Activated CD4-positive, CD25-positive, alpha-beta regulatory T cell treated with anti-CD3 and anti-CD28 coated beads, Interleukin-2, amount 50 U/mL, for 16 hours (primary cell): ENCODE data around the gene CDC42BPG.
"Not testable (repeated sequence)": the region's sequence is repeated elsewhere in the genome, so short reads cannot be mapped to it uniquely, and the experiment has no call there.

ENCODE experiments used
- DNase-seq: peaks from one replicate; pipeline ENCODE4 v3.0.0-alpha.2; 2020; ENCODE audit warnings: low read depth, low spot score

Gene CDC42BPG

DNA sequence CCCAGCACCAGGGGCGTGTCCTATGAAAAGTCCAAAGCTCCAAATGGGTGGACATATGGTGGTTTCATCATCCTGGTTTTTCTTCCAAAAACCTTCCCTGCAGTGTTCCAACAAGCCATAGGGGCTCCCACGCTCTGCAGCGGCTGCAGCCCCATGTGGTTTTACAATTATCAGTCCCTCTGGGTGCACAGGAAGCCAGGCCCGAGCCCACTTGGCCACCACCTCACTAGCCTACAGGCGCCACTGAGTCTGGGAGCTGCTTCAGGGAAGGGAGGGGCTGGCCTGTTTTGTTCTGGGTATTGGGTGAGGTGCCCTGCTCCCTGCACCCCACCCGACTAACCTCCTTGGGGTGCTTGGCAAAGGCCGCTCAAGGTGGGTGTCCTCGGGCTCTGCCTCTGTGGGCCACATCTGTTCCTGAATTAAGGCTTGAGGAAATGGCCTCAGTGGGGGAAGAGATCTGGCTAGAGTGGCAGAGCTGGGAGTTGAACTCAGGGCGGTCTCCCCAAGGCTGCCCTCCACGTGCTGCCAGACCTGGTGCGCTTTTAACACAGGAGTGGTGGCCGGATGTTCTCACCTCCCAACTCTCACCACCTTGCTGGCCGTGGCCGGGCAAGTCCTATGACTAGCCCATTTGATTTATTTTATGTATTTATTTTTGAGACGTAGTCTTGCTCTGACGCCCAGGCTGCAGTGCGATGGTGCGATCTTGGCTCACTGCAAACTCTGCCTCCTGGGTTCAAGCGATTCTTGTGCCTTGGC lies 5.3 kb upstream of the CDC42BPG start:
- DNase-seq = no peak

DNA sequence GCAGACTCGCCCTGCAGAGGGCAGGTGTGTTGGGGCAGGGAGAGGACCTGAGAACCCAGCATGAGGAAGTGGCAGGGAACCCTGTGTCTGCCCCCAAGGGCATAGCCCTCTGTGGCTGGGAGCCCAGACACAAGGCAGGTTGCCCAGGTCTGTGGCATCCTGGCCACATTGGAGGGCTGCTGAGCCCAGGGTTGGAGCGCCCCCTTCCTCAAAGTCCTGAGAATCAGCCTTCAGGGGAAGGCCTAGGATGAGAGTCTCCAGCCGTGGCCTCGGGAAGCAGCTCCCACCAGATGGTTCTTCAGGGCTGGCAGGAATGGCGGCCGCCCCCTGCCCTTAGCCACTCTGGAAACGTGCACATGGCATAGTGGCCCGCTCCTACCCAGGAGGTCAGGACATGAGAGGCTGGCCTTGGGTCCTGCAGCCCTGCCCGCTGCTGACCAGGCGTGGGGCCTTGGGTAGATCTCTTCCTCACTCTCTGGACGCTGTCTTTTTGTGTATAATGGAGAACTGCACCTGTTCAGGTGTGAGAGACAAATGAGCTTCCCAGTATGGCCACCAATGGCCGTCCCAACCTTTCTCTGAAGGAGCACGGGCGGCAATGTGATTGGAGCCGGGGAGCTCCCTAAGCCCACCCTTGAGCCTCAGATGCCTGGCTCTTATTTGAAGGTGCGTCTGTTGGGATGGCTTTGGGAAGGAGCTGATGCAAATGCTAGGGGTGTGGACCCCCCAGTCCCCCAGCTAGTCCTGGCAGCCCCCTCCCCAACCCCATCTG lies 4.6 kb upstream of the CDC42BPG start:
- DNase-seq = no peak

DNA sequence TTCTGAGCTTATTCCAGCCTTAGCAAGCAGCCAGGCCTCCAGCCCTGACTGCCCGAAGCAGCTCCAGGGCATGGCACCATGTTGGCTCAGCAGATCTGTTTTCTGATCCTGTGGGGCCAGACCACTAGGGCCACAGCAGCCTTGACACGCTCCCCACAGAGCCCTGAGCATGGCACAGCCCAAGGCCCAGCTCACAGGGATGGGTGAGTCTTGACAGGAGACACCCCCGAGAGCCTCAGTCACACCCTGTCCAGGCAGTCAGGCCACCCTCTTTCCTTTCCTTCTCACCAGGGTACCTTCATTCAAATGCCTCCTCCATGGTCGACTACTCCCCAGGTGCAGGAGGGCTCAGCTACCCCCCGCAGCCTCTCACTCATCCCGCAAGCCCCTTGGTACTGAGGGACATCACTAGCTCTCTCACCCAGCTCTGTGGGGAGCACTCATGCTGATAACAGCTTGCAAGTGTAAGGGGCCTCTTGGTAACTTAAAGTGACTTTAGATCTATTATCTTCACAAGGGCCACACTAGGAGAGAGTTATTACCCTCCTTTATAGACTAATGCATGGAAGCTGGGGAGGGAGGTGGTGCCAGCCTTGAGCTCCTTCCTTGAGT lies 3.9 kb upstream of the CDC42BPG start:
- no peak for DNase-seq

GRCh38 chr11:64846998-64847666 lies 2.7 kb upstream of the CDC42BPG start:
- peak; percentile 85 for DNase-seq

GRCh38 chr11:64845776-64846129 lies 1.3 kb upstream of the CDC42BPG start:
- DNase-seq = not testable (repeated sequence)

- DNase-seq = no peak
Measured at GRCh38 chr11:64845129-64845775, 799 bp upstream of the CDC42BPG start.

DNA sequence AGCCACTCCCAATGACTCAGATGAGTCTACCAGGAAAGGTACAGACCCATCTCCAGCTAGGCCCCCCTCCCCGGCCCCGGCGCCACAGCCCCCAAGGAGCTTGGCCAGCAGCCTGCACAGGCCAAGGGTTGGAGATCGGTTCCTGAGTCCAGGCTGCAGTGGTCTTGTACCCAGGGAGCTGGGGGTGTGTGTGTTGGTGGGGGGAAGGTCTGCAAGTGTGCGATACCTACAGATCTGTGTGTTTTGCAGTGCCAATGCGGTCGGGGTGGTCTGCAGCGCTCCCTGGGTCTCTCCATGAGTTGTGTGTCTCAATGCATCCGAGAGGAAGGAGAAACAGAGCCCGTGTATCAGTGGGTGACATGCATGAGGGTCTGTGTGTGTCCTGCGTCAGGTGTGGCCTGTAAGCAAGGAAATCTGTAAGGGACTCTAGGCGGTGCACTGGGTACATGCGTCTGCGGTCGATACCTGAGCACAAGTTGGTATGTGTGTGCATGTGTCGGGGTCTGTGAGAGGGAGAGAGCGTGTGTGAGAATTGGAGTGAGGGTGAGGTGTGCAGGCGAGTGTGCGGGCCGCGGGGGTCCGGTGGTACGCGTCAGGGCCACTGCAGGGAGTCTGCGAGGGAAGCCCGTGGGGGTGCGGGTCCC lies 645 bp downstream of the CDC42BPG start:
- DNase-seq = no peak

GRCh38 chr11:64842851-64843685 lies 1.4 kb downstream of the CDC42BPG start:
- DNase-seq = no peak

DNA sequence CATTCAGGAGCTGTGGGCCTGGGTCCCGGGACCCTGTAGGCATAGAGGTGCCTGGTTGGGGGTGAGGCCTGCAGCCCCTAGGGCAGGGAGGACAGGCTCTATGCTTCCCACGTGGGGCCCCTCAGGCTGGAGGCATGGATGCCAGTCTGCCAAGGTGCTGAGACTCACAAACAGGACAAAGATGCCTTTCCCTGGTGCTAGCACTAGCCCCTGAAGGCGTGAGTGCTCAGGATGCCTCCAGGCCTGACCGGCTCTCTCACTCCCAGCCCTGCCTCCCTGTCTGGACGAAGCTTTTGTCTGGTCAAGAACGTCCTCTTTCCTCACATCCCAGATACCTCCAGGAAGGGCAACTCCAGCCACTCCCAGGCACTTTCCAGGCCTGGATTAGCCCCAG lies 2.1 kb downstream of the CDC42BPG start:
- DNase-seq = no peak

- DNase-seq = no peak
Measured at GRCh38 chr11:64841592-64842365, 2.7 kb downstream of the CDC42BPG start.

- DNase-seq = no peak
Measured at GRCh38 chr11:64839887-64840782, 4.3 kb downstream of the CDC42BPG start.

GRCh38 chr11:64839335-64839734 lies 5.1 kb downstream of the CDC42BPG start:
- no peak for DNase-seq

GRCh38 chr11:64838600-64839334 lies 5.7 kb downstream of the CDC42BPG start:
- no peak for DNase-seq

DNA sequence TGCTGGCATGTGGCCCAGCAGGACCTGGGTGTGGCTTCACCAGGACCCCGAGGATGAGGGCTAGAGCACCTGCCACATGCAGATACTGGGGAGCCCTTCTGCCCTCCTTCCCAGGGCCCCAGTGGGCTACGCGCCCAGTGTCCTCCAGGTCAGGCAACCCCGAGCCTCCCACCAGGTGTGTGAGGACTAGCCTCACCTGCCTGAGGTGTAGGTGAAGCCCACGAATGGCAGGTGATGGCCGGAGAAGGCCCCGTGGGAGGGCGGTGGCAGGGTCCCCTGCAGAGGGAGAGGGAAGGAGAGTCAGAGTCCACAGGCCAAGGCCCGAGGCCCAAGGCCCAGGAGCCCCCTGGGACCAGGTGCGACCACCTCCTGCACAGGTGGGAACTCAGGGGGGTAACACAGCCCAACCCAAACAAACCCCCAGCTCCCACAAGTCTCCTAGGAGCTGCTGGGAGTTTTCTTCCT lies 6.5 kb downstream of the CDC42BPG start:
- DNase-seq = no peak

- DNase-seq = no peak
Measured at GRCh38 chr11:64836448-64837072, 7.9 kb downstream of the CDC42BPG start.

DNA sequence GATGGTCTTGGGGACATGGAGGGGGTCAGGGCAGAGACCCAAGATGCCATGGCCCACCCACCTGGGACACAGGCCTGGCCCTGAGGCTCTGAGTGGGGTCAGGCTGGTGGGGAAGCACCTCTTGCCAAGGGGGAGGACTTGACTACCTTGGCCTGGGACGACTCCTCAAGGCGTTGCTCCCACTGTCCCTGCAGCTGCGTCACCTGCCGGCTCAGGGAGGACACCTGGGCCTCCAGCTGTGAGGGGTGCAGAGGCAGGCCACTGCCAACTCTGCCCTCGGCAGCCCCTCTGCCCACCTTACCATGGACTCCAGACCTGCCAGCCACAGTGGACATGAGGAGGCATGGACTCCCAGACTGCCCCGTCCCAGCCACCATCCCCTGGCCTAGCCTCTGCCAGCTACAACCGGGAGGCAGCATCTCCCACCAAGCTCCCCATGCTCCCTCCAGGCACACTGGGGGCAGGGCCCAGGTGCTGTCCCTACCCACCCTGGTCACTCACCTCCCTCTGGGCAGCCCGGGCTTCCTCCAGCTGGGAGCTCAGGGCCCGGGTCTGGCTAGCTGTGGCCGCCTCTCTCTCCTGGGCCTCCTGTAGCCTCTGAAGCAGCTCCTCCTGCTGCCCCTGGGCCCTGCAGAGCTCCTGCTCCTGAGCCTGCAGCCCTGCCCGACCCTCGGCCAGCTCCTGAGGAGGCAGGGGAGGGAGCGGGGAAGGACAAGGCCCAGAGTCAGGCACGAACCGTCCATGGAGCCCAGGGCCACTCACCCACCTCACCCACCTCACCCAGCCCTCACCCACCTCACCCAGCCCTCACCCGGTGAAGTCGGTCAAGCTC lies 8.6 kb downstream of the CDC42BPG start:
- DNase-seq = no peak
